ENCODE results near the gene SEMA6B. TPM values are rescaled to one million over a fixed set of nuclear protein-coding genes. Genes with fewer than 3 reads are reported as not detected.
A peak's percentile ranks its signal among the peaks of the same experiment; 100 is the strongest.
"Not testable (repeated sequence)": the region's sequence is repeated elsewhere in the genome, so short reads cannot be mapped to it uniquely, and the experiment has no call there.

Gene SEMA6B
- total and polyA plus RNA-seq, 2 donors (not counting 1 experiment from before 2014, with no cell fraction given): 0.42 TPM; not detected in 1

- intact Hi-C loops (cut with micrococcal nuclease): loop anchor here (2.0 kb wide), 1 partner anchor 69 kb away; no protein-coding TSS in a partner anchor
- no peak overlapping the region for H2AFZ ChIP-seq (ENCODE audit: insufficient read depth, low read depth, low read length, poor library complexity, severe bottlenecking)
- Mint-ChIP-seq H3K27me3 (peaks cover 9% of the 10 kb centered on the region), H3K9me3 (ENCODE audit: insufficient read depth) (no peaks in the 10 kb centered on the region), H3K4me1 (no peaks in the 10 kb centered on the region), H3K27ac (no peak overlapping the region), H3K4me3 (no peak overlapping the region)
- ChIA-PET POLR2A (no interaction called here), CTCF (interaction anchor here (0.9 to 2.6 kb wide), 6 partner anchors 9 to 70 kb away, joined by 3 to 24 read pairs (median 4); no protein-coding TSS in a partner anchor)
- H3K4me1 ChIP-seq (ENCODE audit: control insufficient read depth in 2 of 2, insufficient read depth in 2 of 2, low read length in 2 of 2): no peaks in the 10 kb centered on the region
- no peaks in the 10 kb centered on the region for H4K20me1 ChIP-seq (ENCODE audit: control insufficient read depth, insufficient read depth, low read length, poor library complexity, severe bottlenecking)
- no peak overlapping the region for H3K9ac ChIP-seq (ENCODE audit: low read length)
- H3K36me3 ChIP-seq (replicated peaks in 1 of 2; ENCODE audit: control extremely low read depth in 1 of 2, control insufficient read depth in 1 of 2, extremely low read depth in 1 of 2, insufficient read depth in 2 of 2, low read length in 1 of 2): no peaks in the 10 kb centered on the region
- H3K4me3 ChIP-seq (ENCODE audit: control extremely low read depth in 1 of 5, extremely low read depth in 1 of 5, insufficient read depth in 1 of 5, low read depth in 2 of 5, low read length in 4 of 5): no peak overlapping the region
- no peak overlapping the region for H3K4me2 ChIP-seq (replicated peaks; ENCODE audit: low read depth, low read length, poor library complexity, severe bottlenecking)
- ATAC-seq (ENCODE audit: low read depth) (peak; percentile 43), DNase-seq (peak; percentile 53)
- peaks cover 0 to 8% (median 0%) of the 10 kb centered on the region in 4 experiments for H3K27me3 ChIP-seq (replicated peaks in 1 of 4; ENCODE audit: control extremely low read depth in 1 of 4, control insufficient read depth in 3 of 4, insufficient read depth in 4 of 4, low read length in 3 of 4)
- TF ChIP-seq EZH2 (IDR thresholded peaks at IDR 0.05; ENCODE audit: borderline replicate concordance, insufficient read depth, low read depth, low read length, poor library complexity, severe bottlenecking) (no peak), CTCF (IDR thresholded peaks at IDR 0.05) (peak; percentile 51)
- 74% methylated on average over 14 of the region's 14 CpGs for WGBS (ENCODE audit: insufficient coverage)
- peaks cover 0 to 4% (median 0%) of the 10 kb centered on the region in 3 donors for H3K9me3 ChIP-seq (ENCODE audit: control extremely low read depth in 1 of 3, control insufficient read depth in 2 of 3, insufficient read depth in 1 of 3, low read length in 2 of 3)
- no peak overlapping the region for H3K27ac ChIP-seq (ENCODE audit: low read length in 2 of 2)
- H3K79me2 ChIP-seq (ENCODE audit: control insufficient read depth, insufficient read depth, low read length): no peaks in the 10 kb centered on the region
Observed at GRCh38 chr19:4567584-4568071, 8.1 kb upstream of the SEMA6B start.

GRCh38 chr19:4566402-4567051 is 7.0 kb upstream of the SEMA6B start:
- no peak for TF ChIP-seq EZH2 (IDR thresholded peaks at IDR 0.05; ENCODE audit: borderline replicate concordance, insufficient read depth, low read depth, low read length, poor library complexity, severe bottlenecking)
- no peak for TF ChIP-seq CTCF (IDR thresholded peaks at IDR 0.05)
- no peak overlapping the region for H3K27ac Mint-ChIP-seq
- Histone ChIP-seq H3K9ac (ENCODE audit: low read length) (no peak overlapping the region), H2AFZ (ENCODE audit: insufficient read depth, low read depth, low read length, poor library complexity, severe bottlenecking) (no peak overlapping the region), H4K20me1 (ENCODE audit: control insufficient read depth, insufficient read depth, low read length, poor library complexity, severe bottlenecking) (no peaks in the 10 kb centered on the region), H3K79me2 (ENCODE audit: control insufficient read depth, insufficient read depth, low read length) (no peaks in the 10 kb centered on the region), H3K27ac (ENCODE audit: low read length in 2 of 2) (no peak overlapping the region), H3K4me1 (ENCODE audit: control insufficient read depth in 2 of 2, insufficient read depth in 2 of 2, low read length in 2 of 2) (no peaks in the 10 kb centered on the region), H3K9me3 (ENCODE audit: control extremely low read depth in 1 of 3, control insufficient read depth in 2 of 3, insufficient read depth in 1 of 3, low read length in 2 of 3) (peaks cover 0 to 4% (median 0%) of the 10 kb centered on the region in 3 donors), H3K36me3 (replicated peaks in 1 of 2; ENCODE audit: control extremely low read depth in 1 of 2, control insufficient read depth in 1 of 2, extremely low read depth in 1 of 2, insufficient read depth in 2 of 2, low read length in 1 of 2) (no peaks in the 10 kb centered on the region), H3K4me2 (replicated peaks; ENCODE audit: low read depth, low read length, poor library complexity, severe bottlenecking) (no peak overlapping the region), H3K4me3 (ENCODE audit: control extremely low read depth in 1 of 5, extremely low read depth in 1 of 5, insufficient read depth in 1 of 5, low read depth in 2 of 5, low read length in 4 of 5) (no peak overlapping the region), H3K27me3 (replicated peaks in 1 of 4; ENCODE audit: control extremely low read depth in 1 of 4, control insufficient read depth in 3 of 4, insufficient read depth in 4 of 4, low read length in 3 of 4) (peaks cover 0 to 8% (median 0%) of the 10 kb centered on the region in 4 experiments)
- 87% methylated on average over 34 of the region's 35 CpGs for WGBS (ENCODE audit: insufficient coverage)
- no peak for DNase-seq
- ChIA-PET CTCF (interaction anchor here (0.6 to 2.6 kb wide), 5 partner anchors 64 to 1081 kb away, joined by 3 to 24 read pairs (median 3); no protein-coding TSS in a partner anchor), POLR2A (no interaction called here)
- H3K27me3 Mint-ChIP-seq: peaks cover 9% of the 10 kb centered on the region
- intact Hi-C loops (cut with micrococcal nuclease): loop anchor here (2.0 kb wide), 1 partner anchor 70 kb away; no protein-coding TSS in a partner anchor
- H3K9me3 Mint-ChIP-seq (ENCODE audit: insufficient read depth): no peaks in the 10 kb centered on the region
- no peak for ATAC-seq (ENCODE audit: low read depth)
- H3K4me1 Mint-ChIP-seq: peaks cover 3% of the 10 kb centered on the region
- no peak overlapping the region for H3K4me3 Mint-ChIP-seq

GRCh38 chr19:4563562-4563961 is 4.1 kb upstream of the SEMA6B start:
- H3K9me3 ChIP-seq (ENCODE audit: control extremely low read depth in 1 of 3, control insufficient read depth in 2 of 3, insufficient read depth in 1 of 3, low read length in 2 of 3); intact Hi-C loops (cut with micrococcal nuclease); POLR2A ChIA-PET; H2AFZ ChIP-seq (ENCODE audit: insufficient read depth, low read depth, low read length, poor library complexity, severe bottlenecking); H3K4me2 ChIP-seq (replicated peaks; ENCODE audit: low read depth, low read length, poor library complexity, severe bottlenecking); H3K9me3 Mint-ChIP-seq (ENCODE audit: insufficient read depth); H3K27ac Mint-ChIP-seq; ATAC-seq (ENCODE audit: low read depth); H3K27ac ChIP-seq (ENCODE audit: low read length in 2 of 2); H3K4me3 Mint-ChIP-seq; H3K4me3 ChIP-seq (ENCODE audit: control extremely low read depth in 1 of 5, extremely low read depth in 1 of 5, insufficient read depth in 1 of 5, low read depth in 2 of 5, low read length in 4 of 5); H3K27me3 Mint-ChIP-seq; H3K4me1 Mint-ChIP-seq; H3K79me2 ChIP-seq (ENCODE audit: control insufficient read depth, insufficient read depth, low read length); H3K4me1 ChIP-seq (ENCODE audit: control insufficient read depth in 2 of 2, insufficient read depth in 2 of 2, low read length in 2 of 2); DNase-seq; H4K20me1 ChIP-seq (ENCODE audit: control insufficient read depth, insufficient read depth, low read length, poor library complexity, severe bottlenecking); H3K9ac ChIP-seq (ENCODE audit: low read length); H3K36me3 ChIP-seq (replicated peaks in 1 of 2; ENCODE audit: control extremely low read depth in 1 of 2, control insufficient read depth in 1 of 2, extremely low read depth in 1 of 2, insufficient read depth in 2 of 2, low read length in 1 of 2): not testable (repeated sequence)
- H3K27me3 ChIP-seq (replicated peaks in 1 of 4; ENCODE audit: control extremely low read depth in 1 of 4, control insufficient read depth in 3 of 4, insufficient read depth in 4 of 4, low read length in 3 of 4): peaks cover 0 to 14% (median 0%) of the 10 kb centered on the region in 4 experiments
- CTCF ChIA-PET: interaction anchor here (0.6 kb wide), 1 partner anchor 86 kb away, joined by 7 read pairs; no protein-coding TSS in a partner anchor
- WGBS (ENCODE audit: insufficient coverage): 9% methylated on average over 4 of the region's 5 CpGs

Data from B cell (primary cell).